HG03575 (cell line): ENCODE measurements around the gene ZNF169.
"Not testable (repeated sequence)": the region's sequence is repeated elsewhere in the genome, so short reads cannot be mapped to it uniquely, and the experiment has no call there.

Source experiments
- ATAC-seq: cut with Tn5 transposase; IDR thresholded peaks from one replicate; pipeline ENCODE4 v1.9.1; 2021; ENCODE audit not compliant: unreplicated experiment, insufficient number of reproducible peaks, low FRiP score; ENCODE audit errors: extremely low read depth

The ZNF169 gene

GRCh38 chr9:94259077-94259862 lies at the start of gene ZNF169:
TSS of gene ZNF169 (plus strand) at chr9:94259298. CDS start at chr9:94278813, 19,515 bp downstream.
- ATAC-seq: peak; percentile 80

DNA sequence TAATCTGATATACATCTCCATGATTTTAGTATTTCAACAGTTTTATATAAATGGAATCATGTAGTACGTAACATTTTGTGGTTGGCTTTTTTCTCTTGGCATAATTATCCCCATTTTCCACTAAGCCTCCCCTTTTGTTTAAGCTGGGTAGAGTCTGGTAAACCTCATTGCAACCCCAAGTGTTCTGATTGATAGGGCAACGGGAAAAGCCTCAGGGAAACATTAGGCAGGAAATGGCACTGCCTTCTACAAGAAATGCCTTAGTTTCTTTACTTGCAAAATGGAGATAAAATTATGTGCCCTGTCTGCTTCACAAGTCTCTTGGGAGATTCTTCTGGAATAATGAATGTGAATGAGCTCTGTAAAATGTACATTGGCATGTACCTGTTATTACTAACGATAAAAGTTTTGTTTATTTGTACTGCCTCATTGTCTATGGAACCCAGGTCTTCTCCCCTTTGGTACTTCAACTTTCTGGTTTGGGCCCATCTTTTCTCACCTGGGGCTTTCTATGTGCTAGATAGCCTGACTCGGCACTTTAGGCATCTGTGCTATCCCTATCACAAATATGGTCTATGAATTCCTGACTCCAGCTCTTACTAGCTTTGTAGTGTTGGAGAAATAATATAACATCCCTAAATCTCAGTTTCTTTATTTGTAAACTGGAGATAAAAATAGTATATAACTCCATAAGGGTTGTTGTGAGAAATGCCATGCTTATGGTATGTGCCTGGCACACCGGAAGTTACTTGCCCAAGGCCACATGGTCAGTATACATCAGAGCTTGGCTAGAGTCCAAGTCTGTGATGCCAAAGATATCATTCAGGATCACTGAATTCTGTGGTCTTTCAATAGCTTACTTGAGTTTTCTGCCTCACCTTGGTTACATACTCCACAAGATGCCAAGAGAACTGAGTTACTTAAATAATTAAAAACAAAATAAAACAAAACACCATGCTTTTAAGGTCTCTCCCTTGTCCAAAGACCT lies 48.2 kb upstream of the ZNF169 start:
- ATAC-seq: no peak

DNA sequence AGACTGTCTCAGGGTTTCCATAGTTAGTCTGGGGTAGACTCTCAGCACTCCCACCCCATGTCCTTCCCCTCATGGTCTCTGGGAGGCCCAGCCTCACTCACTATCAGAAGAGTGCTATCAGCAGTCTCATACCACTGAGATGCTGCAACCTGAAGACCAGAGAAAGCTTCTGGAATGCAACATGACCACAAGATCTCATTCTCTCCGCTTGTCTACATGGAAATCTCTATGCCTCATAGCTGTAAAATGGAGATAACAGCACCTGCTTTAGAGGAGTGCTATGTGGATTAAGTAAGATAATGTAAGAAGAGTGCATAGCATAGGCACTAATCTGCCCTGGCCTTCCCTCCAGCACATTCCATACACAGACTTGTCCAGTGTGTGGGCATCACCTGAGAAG lies 47.0 kb upstream of the ZNF169 start:
- ATAC-seq: no peak

GRCh38 chr9:94212531-94212930 lies 46.6 kb upstream of the ZNF169 start:
- ATAC-seq: no peak

DNA sequence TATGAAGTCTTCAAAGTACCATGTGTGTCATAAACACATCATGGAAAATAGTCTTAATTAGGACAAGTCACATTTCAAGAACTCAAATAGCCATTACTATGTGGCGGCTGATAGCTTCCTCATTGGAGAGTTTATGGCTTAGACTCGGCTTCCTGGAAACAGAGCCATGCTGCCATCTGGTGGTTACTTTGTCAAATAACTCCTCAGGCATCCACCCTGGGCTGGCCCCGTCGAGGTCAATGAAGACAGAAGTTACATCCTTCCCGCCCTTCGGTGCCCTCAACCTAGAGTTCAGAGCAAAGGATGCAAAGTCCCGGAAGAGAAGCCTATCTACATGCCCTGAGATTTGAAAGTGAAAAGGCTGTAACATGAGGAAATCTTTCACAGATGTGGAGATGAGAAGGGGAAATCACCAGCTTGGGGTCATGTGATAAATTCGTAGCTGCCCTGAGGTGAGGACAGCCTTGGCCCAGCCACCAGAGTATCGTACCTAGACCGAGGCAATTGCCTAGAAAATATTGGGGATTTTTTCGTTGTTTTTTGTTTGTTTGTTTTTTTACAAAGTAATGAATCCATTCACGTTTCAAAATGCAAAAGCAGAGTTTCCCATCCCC lies 45.5 kb upstream of the ZNF169 start:
- ATAC-seq: no peak

DNA sequence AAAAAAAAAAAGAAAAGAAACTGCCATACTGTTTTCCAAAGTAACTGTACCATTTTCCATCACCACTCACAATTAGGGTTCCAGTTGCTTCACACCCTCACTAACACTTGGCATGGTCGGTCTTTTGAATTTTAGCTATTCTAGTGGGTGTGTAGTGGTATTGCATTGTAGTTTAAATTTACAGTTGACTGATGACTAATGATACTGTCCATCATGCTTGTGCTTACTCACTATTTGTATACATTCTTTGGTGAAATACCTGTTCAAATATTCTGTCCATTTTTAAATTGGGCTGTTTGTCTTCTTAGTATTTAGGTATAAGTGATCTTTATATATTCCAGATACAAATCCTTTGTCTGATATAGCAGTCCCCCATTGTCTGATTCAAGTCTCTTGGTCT lies 36.2 kb upstream of the ZNF169 start:
- no peak for ATAC-seq

DNA sequence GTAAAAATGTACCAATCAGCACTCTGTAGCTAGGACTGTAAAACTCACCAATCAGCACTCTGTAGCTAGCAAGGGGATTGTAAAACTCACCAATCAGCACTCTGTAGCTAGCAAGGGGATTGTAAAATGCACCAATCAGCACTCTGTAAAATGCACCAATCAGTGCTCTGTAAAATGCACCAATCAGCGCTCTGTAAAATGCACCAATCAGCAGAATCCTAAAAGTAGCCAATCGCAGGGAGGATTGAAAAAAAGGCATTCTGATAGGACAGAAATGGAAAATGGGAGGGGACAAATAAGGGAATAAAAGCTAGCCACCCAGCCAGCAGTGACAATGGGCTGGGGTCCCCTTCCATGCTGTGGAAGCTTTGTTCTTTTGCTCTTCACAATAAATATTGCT lies 33.7 kb upstream of the ZNF169 start:
- ATAC-seq: not testable (repeated sequence)

- ATAC-seq: no peak
Observed at GRCh38 chr9:94228616-94229015, 30.5 kb upstream of the ZNF169 start.

GRCh38 chr9:94232428-94232827 lies 26.7 kb upstream of the ZNF169 start:
- no peak for ATAC-seq

- not testable (repeated sequence) for ATAC-seq
Observed at GRCh38 chr9:94241098-94241497, 18.0 kb upstream of the ZNF169 start.

GRCh38 chr9:94245651-94246050 lies 13.4 kb upstream of the ZNF169 start:
- ATAC-seq: no peak

- no peak for ATAC-seq
Observed at GRCh38 chr9:94250456-94250855, 8.6 kb upstream of the ZNF169 start.

DNA sequence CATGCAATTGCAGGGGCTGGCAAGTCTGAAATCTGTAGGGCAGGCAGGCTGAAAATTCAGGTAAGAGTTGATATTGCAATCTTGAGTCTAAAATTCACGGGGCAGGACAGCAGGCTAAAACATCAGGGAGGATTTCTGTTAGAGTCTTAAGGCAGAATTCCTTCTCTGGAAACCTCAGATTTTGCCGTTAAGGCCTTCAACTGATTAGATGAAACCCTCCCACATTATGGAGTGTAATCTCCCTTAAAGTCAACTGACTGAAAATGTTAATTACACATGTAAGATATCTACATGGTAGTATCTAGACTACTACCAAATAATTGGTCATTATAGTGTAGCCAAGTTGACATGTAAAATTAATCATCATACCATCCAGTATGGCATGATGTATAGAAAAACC lies 3.1 kb upstream of the ZNF169 start:
- no peak for ATAC-seq

GRCh38 chr9:94265626-94266402 lies 6.7 kb downstream of the ZNF169 start:
- ATAC-seq: not testable (repeated sequence)

DNA sequence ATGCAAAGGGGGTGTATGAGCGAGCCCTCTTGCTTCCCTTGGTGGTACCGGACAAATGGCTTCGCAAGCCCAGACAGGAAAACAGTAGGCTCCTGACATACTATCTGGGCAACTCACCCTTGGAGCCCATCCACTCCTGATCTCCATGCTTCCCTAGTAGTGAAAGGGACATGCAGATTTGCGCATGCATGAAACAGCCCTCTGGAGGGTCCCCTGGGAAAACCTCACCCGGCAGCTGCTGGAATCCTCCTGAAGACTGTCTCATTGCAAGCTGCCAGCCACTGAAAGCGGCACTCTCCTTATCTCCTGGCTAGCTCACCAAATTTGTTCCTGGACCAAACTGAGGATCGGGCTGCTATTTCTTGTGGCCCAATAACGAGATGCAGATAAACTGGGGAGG lies 10.2 kb downstream of the ZNF169 start:
- no peak for ATAC-seq

DNA sequence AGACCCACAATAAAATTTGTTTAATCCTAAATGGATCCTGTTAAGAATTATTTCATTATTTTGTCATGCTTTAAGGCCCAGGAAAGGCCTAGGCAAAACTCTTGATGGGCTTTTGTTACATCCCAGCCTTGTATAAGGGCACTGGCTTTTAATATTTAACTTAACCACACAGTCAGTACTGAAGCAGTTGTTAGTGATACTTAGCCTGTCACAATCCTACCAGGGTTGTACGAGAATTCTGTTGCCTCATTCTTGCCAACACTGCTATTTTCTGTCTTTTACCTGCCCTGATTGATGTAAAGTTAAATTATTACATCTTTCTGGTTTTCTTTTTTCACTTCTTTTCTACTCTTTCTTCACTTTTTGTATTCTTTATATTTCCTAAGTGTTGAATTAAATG lies 10.9 kb downstream of the ZNF169 start:
- no peak for ATAC-seq

DNA sequence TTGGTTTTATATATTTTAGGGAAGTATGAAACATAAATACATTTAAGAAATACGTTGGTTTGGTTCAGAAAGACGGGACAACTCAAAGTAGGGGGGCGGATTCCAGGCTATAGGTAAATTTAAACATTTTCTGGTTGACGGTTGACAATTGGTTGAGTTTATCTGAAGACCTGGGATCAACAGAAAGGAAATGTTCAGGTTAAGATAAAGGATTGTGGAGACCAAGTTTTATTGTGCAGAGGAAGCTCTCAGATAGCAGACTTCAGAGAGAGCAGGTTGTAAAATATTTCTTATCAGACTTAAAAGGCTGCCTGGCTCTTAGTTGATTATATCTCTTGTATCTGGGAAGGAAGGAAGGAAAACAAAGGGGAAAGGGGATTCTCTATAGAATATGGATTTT lies 17.9 kb downstream of the ZNF169 start:
- ATAC-seq: not testable (repeated sequence)

DNA sequence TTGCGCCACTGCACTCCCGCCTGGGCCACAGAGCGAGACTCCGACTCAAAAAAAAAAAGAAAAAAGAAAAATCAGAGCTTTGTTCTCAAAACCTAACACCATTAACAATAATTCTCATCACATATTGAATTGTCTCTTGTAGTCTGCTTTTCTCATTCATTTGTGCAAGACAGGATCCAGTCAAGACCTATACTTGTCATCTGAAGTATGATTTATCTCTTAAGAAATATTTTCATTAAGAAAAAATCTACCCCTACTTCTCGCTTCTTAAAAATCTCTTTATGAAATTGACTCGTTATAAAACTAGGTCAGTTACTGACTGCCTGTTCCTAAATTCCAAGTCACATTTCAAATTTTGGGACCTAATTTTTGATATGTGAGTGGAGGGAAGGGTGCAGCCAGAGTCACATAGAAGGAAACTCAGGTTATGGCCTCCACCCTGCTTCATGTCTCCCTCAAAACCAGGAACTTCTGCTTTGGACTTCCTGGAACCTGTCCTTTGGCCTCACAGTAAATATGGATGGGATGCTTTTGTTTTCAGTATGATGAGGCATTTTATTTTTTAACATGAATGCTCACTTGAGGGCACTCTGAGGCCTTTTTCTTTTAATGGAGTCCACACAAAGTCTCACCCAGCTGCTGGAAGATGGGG lies 18.9 kb downstream of the ZNF169 start:
- no peak for ATAC-seq
